ENCODE results near the gene NBAS.

Gene NBAS

GRCh38 chr2:15187702-15188101, 373.4 kb downstream of the NBAS start:
- no peak for DNase-seq

- DNase-seq: no peak
Observed at GRCh38 chr2:15186118-15186517, 375.0 kb downstream of the NBAS start.

GRCh38 chr2:15184491-15184890, 376.6 kb downstream of the NBAS start:
- DNase-seq: no peak

GRCh38 chr2:15182275-15182674, 378.9 kb downstream of the NBAS start:
- DNase-seq: no peak

GRCh38 chr2:15181092-15181745, 379.9 kb downstream of the NBAS start:
- no peak for DNase-seq

GRCh38 chr2:15180379-15180778, 380.8 kb downstream of the NBAS start:
- no peak for DNase-seq

- DNase-seq: no peak
Observed at GRCh38 chr2:15178946-15179345, 382.2 kb downstream of the NBAS start.

- DNase-seq: no peak
Observed at GRCh38 chr2:15177103-15177502, 384.0 kb downstream of the NBAS start.

- DNase-seq: no peak
Observed at GRCh38 chr2:15176604-15177003, 384.5 kb downstream of the NBAS start.

- no peak for DNase-seq
Observed at GRCh38 chr2:15174567-15174966, 386.6 kb downstream of the NBAS start.

GRCh38 chr2:15173501-15173900, 387.6 kb downstream of the NBAS start:
- no peak for DNase-seq

GRCh38 chr2:15172825-15173224, 388.3 kb downstream of the NBAS start:
- no peak for DNase-seq

GRCh38 chr2:15170070-15170775, 390.9 kb downstream of the NBAS start:
- no peak for DNase-seq

GRCh38 chr2:15169326-15170069, 391.6 kb downstream of the NBAS start:
- no peak for DNase-seq

- DNase-seq: no peak
Observed at GRCh38 chr2:15168116-15168515, 393.0 kb downstream of the NBAS start.

- no peak for DNase-seq
Observed at GRCh38 chr2:15166878-15167277, 394.3 kb downstream of the NBAS start.

- DNase-seq: no peak
Observed at GRCh38 chr2:15163326-15163725, 397.8 kb downstream of the NBAS start.

- DNase-seq: no peak
Observed at GRCh38 chr2:15162620-15163019, 398.5 kb downstream of the NBAS start.

GRCh38 chr2:15160201-15160991, 400.7 kb downstream of the NBAS start:
- no peak for DNase-seq

- DNase-seq: no peak
Observed at GRCh38 chr2:15159751-15160177, 401.4 kb downstream of the NBAS start.

- DNase-seq: no peak
Observed at GRCh38 chr2:15159206-15159605, 401.9 kb downstream of the NBAS start.

GRCh38 chr2:15158532-15158931, 402.6 kb downstream of the NBAS start:
- DNase-seq: no peak

- DNase-seq: peak; percentile 18
Observed at GRCh38 chr2:15158100-15158499, 403.0 kb downstream of the NBAS start.
